ENCODE measurements around the gene DLGAP3.
"Not testable (repeated sequence)": the region's sequence is repeated elsewhere in the genome, so short reads cannot be mapped to it uniquely, and the experiment has no call there.

Gene DLGAP3, protein sequence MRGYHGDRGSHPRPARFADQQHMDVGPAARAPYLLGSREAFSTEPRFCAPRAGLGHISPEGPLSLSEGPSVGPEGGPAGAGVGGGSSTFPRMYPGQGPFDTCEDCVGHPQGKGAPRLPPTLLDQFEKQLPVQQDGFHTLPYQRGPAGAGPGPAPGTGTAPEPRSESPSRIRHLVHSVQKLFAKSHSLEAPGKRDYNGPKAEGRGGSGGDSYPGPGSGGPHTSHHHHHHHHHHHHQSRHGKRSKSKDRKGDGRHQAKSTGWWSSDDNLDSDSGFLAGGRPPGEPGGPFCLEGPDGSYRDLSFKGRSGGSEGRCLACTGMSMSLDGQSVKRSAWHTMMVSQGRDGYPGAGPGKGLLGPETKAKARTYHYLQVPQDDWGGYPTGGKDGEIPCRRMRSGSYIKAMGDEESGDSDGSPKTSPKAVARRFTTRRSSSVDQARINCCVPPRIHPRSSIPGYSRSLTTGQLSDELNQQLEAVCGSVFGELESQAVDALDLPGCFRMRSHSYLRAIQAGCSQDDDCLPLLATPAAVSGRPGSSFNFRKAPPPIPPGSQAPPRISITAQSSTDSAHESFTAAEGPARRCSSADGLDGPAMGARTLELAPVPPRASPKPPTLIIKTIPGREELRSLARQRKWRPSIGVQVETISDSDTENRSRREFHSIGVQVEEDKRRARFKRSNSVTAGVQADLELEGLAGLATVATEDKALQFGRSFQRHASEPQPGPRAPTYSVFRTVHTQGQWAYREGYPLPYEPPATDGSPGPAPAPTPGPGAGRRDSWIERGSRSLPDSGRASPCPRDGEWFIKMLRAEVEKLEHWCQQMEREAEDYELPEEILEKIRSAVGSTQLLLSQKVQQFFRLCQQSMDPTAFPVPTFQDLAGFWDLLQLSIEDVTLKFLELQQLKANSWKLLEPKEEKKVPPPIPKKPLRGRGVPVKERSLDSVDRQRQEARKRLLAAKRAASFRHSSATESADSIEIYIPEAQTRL

DNA sequence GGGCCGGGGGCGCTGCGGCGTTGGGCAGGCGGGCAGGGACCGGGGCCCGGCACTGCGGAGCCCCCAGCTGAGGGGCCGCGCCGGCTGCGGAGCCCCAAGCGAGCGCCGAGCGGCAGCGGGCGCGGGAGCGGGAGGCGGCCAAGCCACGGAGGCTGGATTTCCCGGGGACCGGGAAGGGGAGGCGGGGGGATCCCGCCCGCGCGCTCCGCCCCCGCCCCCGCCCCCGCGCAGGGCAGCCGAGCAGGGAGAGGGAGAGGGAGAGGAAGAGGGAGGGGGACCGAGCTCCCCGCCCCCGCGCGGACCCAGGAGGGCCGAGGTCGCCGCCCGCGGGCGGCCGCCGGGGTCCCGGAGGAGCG lies at the start of gene DLGAP3:
DLGAP3 (minus strand) TSS at position 154 of the 356 bp plus-strand sequence. CDS start 24,267 bp downstream, outside the sequence.
- DNase-seq (ENCODE audit: low read depth in 2 of 2): no peak

DNA sequence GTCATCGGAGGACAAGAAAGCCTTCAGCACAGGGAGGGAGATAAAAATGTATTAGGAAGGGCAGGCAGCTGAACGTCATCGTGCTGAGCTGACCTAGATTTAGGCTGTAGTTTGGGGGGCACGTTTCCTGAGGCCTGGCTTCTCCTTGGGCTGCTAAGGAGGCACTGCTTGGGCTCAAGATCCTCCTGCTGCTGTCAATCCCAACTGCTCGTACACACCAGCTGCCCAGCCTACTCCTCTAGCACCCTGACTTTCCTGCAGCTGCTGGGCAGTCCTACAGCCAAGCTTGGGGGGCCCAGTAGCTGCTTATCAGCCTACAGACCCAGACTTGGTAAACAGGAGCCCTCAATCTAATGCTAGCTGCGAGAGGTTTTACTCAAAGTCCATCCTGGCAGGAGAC lies 49.5 kb upstream of the DLGAP3 start:
- DNase-seq (ENCODE audit: low read depth in 2 of 2): no peak

DNA sequence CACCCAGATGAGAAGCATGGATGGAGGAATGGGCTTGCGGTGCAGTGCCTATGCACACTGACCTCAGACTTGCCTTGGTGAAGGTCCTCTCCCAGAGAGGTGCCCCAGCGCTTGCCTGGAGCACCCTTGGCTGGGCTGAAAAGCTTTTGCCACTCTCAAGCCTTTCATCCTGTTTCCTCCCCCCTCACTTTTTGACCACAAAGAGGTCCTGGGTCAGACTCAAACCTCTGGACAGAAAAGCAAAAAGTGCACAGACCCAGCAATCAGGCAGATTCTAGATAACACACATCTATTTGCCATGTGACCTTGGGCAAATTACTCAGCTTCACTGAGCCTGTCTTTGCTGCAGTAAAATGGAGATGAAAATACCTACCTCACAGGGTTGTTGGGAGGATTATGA lies 48.4 kb upstream of the DLGAP3 start:
- DNase-seq (ENCODE audit: low read depth in 2 of 2): no peak

DNA sequence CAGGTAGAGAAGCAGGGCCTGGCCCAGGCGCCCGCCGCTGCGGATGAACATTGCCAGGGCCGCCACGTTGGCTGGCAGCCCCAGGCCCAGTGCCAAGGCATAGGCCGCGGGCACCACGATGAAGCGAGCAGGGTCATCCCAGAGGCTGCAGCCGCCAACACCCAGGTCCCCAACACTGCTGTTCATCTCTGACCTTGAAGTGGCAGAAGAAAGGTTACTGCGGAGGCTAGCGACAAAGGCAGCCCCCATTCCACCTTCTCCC lies 47.7 kb upstream of the DLGAP3 start:
- DNase-seq (ENCODE audit: low read depth in 2 of 2): no peak

DNA sequence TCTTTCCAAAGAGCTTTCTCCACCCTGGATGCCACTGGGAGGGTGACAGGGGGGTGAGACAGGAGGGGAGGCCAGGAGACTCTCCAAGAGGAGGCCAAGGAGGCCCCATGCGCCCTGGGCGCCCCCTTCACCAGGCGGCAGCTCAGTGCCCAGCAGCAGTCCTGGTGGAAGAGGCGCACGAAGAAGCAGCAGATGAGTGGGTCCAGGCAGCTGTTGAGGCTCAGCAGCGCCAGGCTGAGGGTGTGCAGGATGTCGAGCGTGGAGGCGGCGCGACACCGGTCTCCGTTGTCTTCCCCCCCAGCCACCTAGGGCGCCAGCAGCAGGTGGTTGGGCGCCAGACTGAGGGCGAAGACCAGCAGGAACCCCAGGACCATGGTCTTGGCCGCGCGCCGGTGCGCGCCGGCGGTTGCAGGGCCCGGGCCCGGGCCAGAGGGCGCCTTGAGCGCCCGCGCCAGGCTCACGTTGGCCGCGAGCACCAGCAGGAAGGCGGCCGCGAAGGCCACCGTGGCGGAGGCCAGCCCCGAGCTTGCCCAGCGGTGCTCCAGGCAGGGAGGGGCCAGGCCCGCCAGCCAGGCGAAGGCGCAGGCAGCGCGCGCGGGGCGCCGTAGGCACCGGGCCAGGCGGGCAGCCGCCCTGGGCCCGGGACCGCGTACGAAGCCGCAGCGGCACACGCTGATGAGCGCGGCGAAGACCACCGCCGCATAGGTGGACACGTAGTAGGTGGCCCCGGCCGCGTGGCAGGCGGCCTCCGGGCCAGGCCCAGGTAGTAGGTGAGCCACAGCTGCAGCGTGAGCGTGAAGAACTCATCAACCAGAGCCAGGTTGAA lies 47.1 kb upstream of the DLGAP3 start:
- no peak for DNase-seq (ENCODE audit: low read depth in 2 of 2)

DNA sequence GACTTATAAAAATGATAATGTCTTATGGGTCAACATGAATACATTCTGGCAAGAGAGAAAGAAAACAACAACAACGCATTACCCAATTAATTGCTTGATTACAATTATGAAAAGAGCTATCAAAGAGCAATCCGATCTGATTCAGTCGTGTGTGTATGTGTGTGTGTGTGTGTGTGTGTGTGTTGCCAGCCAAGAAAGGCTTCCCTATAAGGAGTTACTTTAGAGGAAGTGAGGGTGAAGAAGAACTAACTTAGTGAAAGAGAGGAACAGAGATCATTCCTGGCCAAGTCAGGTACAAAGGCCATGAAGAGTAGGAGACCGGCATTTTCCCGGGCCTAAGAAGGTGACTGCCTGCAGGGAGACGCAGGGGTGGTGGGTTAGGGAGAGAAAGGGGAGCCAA lies 46.3 kb upstream of the DLGAP3 start:
- DNase-seq (ENCODE audit: low read depth in 2 of 2): no peak

DNA sequence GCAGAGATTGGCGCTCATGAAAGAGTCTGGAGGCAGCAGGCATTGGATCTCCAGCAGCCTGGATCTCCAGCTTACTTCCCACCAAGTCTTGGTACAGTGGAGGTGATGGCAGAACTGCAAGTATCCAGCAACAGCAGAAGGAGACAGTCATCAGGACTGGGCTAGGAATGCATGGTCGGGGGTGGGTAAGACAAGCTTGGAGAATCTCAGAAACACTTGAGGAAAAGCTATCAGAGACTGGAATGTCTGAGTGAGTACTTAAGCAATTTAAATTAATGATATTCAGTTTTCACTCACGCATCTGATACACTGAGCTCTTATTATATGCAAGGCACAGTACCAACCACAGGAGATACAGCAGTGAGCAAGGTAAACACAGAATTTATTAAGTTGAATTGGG lies 45.9 kb upstream of the DLGAP3 start:
- DNase-seq (ENCODE audit: low read depth in 2 of 2): no peak

DNA sequence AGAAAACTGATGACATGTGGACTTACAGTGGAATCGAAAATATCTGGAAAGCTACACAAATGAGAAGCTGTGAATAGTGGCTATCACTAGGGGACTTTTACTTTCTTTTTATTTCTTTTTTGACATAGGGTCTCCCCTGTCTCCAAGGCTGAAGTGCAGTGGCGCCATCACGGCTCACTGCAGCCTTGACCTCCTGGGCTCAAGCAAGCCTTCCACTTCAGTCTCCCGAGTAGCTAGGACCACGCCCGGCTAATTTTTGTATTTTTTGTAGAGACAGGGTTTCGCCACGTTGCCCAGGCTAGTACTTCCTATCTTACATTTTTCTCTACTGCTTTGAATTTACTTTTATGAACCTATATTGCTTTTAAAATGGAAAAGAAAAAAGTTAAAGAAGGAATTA lies 45.2 kb upstream of the DLGAP3 start:
- no peak for DNase-seq (ENCODE audit: low read depth in 2 of 2)

DNA sequence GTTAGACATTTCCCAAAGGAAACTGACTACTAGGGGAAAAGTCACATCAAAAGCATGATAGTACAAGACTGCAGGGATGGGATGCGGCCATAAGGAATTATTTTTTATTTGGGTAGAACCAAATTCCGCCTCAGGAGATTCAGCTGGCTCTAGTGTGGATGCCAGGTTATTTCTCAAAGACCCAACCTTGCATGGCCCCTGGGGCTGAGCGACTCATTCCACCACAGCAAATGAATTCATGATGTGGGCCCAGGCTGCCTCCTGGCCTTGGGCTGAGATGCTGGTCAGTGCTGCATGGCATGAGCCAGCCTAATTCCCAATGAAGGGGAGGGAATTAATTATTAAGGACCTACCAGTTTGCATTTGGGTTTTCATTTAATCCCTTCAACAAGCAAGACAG lies 43.9 kb upstream of the DLGAP3 start:
- no peak for DNase-seq (ENCODE audit: low read depth in 2 of 2)

DNA sequence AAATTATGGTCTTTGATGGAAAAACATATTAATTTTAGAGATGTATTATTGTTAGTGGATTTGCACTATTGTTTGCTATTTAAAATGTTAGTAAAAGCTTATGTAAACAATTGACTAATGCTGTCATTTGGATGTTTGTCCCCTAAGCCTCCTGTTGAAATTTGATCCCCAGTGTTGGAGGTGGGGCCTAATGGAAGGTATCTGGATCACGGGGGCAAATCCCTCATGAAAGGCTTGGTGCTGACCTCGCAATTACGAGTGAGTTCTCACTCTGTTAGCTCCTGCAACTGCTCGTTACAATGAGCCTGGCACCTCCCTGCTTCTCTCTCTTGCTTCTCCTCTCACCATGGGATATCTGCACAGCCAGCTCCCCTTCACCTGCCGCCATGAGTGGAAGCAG lies 41.4 kb upstream of the DLGAP3 start:
- DNase-seq (ENCODE audit: low read depth in 2 of 2): no peak

DNA sequence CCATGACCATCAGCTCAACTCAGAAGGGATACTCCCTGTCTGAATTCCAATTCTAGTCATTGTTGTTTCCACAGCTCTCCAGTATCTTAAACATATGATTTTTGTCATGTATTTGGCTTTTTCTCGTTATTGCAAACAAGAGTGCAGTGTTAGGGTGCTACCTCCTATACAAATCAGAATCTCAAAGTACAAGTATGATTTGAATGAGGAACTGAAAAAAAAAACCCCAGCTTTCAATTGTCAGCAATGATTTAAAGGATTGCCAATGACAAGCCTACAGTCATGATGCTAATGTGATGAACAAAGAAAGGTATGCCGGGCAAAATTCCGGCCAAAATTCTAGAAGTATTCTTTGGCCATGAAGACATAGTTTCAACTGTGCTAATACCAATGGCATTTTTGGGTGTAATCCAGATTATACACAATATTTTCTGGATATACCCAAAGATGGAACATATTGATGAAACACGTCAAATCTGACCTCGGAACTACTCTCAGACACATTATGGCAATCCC lies 40.8 kb upstream of the DLGAP3 start:
- no peak for DNase-seq (ENCODE audit: low read depth in 2 of 2)

DNA sequence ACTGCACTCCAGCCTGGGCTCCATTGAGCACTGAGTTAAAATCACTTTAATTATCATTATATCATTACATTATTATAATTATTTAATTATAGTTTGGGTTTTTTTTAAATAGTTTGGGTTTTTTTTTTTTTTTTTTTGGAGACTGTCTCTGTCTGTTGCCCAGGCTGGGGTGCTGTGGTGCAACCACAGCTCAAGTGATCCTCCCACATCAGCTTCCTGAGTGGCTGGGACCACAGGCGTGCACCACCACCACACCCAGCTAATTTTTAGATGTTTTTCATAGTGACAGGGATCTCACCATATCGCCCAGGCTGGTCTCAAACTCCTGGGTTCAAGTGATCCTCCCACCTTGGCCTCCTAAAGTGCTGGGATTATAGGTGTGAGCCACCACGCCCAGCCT lies 38.8 kb upstream of the DLGAP3 start:
- not testable (repeated sequence) for DNase-seq (ENCODE audit: low read depth in 2 of 2)

DNA sequence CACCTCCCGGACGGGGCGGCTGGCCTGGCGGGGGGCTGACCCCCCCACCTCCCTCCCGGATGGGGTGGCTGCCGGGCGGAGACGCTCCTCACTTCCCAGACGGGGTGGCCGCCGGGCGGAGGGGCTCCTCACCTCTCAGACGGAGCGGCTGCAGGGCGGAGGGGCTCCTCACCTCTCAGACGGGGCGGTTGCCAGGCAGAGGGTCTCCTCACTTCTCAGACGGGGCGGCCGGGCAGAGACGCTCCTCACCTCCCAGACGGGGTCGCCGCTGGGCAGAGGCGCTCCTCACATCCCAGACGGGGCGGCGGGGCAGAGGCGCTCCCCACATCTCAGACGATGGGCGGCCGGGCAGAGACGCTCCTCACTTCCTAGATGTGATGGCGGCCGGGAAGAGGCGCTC lies 38.2 kb upstream of the DLGAP3 start:
- DNase-seq (ENCODE audit: low read depth in 2 of 2): not testable (repeated sequence)

DNA sequence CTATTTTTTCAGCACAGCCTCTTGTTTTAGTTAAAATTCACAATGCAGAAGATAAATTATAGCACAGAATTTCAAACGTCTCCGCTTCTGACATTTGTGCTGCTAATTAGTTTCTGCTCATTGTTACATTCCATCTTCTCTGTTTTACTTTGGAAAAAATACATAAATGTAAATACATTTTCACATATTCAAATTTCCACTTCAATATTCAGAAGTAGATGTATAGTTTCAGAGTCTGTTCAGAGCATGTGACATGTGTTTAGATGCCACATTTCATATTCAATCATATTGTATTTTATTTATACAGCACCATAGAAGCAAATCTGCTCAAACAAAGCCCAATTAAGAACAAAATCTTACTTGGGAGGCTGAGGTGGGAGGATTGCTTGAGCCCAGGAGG lies 36.1 kb upstream of the DLGAP3 start:
- no peak for DNase-seq (ENCODE audit: low read depth in 2 of 2)

DNA sequence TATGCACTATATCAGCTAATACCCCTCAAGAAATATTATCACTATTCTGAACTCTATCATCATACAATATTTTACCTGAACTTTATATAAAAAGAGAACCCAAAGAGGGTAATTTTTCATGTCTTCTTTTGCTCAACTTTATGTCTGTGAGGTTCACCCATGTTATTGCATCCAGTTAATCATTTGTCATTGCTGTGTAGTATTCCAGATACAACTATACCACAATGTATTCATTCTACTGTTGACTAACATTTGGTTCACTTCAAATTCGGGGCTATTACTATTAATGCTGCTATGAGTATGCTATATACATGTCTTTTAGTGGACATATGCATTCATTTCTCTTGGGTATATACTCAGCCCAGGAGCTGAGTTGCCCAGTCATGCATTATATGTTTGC lies 21.0 kb upstream of the DLGAP3 start:
- DNase-seq (ENCODE audit: low read depth in 2 of 2): no peak

DNA sequence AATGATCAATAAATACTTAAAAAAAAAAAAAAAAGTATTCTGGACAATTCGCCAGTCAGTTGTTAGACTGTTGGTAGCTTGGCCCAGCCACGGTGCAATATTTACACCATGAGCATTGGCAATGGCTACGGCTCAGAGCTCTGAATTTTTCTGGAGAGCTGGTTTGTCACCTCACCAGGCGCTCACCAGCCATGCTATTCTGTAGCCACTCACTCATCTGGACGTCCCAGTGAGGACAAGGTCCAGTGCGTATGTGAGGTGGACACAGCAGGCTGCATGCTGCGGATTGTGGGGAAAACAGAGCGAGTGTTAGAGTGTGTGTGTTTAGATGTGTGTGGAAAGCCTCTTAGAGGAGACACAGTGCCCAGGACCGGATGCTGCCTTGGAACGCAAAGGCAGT lies 19.3 kb upstream of the DLGAP3 start:
- DNase-seq (ENCODE audit: low read depth in 2 of 2): not testable (repeated sequence)

DNA sequence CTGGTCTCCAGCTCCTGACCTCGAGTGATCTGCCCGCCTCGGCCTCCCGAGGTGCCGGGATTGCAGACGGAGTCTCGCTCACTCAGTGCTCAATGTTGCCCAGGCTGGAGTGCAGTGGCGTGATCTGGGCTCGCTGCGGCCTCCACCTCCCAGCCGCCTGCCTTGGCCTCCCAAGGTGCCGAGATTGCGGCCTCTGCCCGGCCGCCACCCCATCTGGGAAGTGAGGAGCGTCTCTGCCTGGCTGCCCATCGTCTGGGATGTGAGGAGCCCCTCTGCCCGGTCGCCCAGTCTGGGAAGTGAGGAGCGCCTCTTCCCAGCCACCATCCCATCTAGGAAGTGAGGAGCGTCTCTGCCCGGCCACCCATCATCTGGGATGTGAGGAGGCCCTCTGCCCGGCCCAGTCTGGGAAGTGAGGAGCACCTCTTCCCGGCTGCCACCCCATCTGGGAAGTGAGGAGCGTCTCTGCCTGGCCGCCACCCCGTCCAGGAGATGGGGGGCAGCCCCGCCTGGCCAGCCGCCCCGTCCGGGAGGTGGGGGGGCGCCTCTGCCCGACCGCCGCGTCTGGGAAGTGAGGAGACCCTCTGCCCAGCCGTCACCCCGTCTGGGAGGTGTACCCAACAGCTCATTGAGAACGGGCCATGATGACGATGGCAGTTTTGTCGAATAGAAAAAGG lies 18.3 kb upstream of the DLGAP3 start:
- DNase-seq (ENCODE audit: low read depth in 2 of 2): not testable (repeated sequence)

DNA sequence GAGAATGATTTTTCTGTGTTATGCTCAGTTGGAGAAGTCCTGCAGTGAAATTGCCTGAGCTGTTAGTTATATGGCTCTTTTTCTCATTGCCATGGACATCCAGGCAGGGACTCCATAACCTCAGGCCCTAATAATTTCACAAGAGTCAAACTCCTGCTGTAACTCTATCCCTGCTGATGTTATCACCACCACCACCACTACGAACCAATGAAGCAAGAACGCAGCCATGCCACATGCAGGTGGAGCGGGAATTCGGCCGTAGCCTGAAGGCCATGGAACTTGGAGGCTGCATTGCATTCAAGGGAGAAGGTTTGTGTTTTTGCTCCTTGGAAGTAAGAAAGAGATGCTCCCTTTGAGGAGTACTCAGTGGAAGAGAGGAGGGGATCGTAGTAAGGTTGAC lies 16.8 kb upstream of the DLGAP3 start:
- no peak for DNase-seq (ENCODE audit: low read depth in 2 of 2)

DNA sequence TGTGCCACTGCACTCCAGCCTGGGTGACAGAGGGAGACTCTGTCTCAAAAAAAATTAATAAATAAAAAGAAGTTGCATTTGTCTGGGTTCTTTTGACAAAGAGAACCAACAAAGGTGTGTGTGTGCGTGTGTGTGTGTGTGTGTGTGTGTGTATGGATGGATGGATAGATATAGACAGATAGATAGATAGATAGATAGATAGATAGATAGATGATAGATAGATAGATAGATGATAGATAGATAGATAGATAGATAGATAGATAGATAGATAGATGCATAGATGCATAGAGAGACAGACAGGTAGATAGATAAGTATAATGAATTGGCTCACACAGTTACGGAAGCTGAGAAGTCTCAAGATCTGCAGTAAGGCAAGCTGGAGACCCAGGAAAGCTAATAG lies 12.3 kb upstream of the DLGAP3 start:
- DNase-seq (ENCODE audit: low read depth in 2 of 2): not testable (repeated sequence)

DNA sequence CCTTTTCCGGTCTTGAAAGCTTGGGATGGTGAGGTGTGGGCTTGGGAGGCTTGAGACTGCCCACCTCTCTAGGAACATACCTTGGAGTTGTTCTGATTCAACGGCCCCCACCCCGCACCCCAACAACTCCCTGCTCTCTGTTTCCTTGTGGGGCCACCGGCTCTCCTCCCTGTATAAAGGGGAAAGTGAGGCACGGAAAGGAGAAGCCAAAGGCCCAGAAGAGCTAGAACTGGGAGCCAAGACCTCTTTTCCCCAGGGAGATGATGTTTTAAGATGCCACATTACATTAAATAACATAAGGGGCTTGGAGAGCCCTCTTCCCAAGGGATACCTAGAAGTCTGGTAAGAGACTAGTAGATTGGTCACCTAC lies 1.2 kb upstream of the DLGAP3 start:
- no peak for DNase-seq (ENCODE audit: low read depth in 2 of 2)

DNA sequence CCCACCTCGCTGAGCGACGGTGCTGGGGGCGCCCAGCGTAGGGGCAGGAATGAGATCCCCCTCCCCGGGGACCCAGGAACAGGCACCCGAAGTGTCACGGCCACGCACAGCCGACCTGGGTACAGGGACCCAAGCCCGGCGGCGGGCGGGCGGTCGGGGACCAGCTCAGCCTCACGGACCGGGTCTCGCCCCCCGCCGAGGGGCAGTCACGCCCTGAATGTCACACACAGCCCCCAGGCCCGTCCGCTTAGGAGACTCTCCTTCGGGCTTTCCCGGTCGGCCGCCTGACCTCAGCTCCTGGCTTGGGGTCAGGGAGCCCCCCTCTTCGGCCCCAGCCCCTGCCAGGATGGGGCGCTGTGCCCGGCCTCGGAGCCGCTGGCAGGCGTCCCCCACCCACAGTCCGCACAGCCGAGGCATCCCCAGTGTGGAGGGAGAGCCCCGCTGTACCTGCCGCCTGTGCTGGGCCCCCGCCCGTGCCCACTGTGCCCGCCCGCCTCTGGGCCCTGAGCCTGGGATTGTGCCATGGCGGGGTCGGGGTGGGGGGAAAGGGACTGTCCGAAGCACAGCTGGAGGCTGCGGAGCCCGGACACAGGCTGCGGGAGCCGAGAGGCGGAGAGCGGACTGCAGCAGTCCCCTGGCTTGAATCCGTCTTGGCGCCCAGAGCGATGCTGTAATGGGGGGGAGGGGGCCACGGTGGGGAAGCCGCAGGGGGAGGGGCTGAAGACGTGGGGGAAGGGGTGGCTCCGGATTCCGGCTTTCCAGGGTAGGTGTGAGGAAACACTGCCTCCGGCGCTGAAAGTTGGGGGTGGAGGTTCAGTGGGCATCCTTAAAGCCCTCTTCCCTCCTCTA lies 627 bp upstream of the DLGAP3 start:
- DNase-seq (ENCODE audit: low read depth in 2 of 2): no peak
